ENCODE data around the gene DTX1. TPM values are rescaled to one million over a fixed set of nuclear protein-coding genes. Genes with fewer than 3 reads are reported as not detected.

DTX1 gene
- total and polyA plus RNA-seq, 2 of the 8 experiments (the other 6 are each of a cell fraction or from before 2014, with no cell fraction given): 4.7 to 6.9 TPM

GRCh38 chr12:113060336-113060960, 3.9 kb downstream of the DTX1 start:
- H3K27me3 ChIP-seq (replicated peaks in 1 of 4; ENCODE audit: control insufficient read depth in 3 of 4, extremely low read depth in 1 of 4, insufficient read depth in 3 of 4, low read length in 3 of 4): peaks cover 0 to 18% (median 16%) of the 10 kb centered on the region in 4 experiments; a peak in 6 of 7 replicates
- H3K23me2 ChIP-seq (ENCODE audit: low read depth, low read length): peaks cover 13% of the 10 kb centered on the region; the same call in 1 of the 2 replicates
- no peak overlapping the region for H3K4me2 ChIP-seq (ENCODE audit: insufficient read depth in 1 of 2, low read depth in 2 of 2, low read length in 2 of 2)
- H4K8ac ChIP-seq (ENCODE audit: extremely low read depth, insufficient read depth, low read length): no peak overlapping the region
- no peak overlapping the region for H2BK120ac ChIP-seq (replicated peaks; ENCODE audit: low read depth, low read length)
- FAIRE-seq (no peak), DNase-seq (ENCODE audit: low read depth in 1 of 2, low spot score in 2 of 2) (no peak)
- no peak overlapping the region for H3K14ac ChIP-seq (ENCODE audit: insufficient read length)
- H2AFZ ChIP-seq (ENCODE audit: low read length): no peak overlapping the region
- H2AK5ac ChIP-seq (ENCODE audit: low read depth, low read length): no peak overlapping the region
- H2BK5ac ChIP-seq (ENCODE audit: low read depth, low read length): no peak overlapping the region
- no peak overlapping the region for H3K4me3 ChIP-seq (ENCODE audit: extremely low read depth in 1 of 4, insufficient read depth in 2 of 4, low read depth in 3 of 4, low read length in 4 of 4)
- no peak overlapping the region for H3K9ac ChIP-seq (replicated peaks in 1 of 4; ENCODE audit: extremely low read depth in 1 of 4, low read depth in 3 of 4, low read length in 3 of 4)
- H2BK15ac ChIP-seq (ENCODE audit: low read length): no peak overlapping the region
- no peaks in the 10 kb centered on the region for H3K79me1 ChIP-seq (ENCODE audit: low read depth, low read length)
- peaks cover 0 to 5% of the 10 kb centered on the region in 2 experiments for H4K20me1 ChIP-seq (replicated peaks in 1 of 2; ENCODE audit: control insufficient read depth in 1 of 2, insufficient read depth in 2 of 2, low read length in 2 of 2)
- 90% methylated on average over 7 of the region's 7 CpGs; no CpG with 5 or more reads in 1 of the 2 experiments for WGBS, 2 experiments (ENCODE audit: extremely low coverage in 1 of 2, insufficient coverage in 1 of 2, insufficient read length in 1 of 2, insufficient replicate concordance in 2 of 2, low coverage in 1 of 2, low lambda C conversion rate in 2 of 2, missing lambda C conversion rate in 1 of 2)
- H3K4me1 ChIP-seq (replicated peaks in 1 of 4; ENCODE audit: control insufficient read depth in 3 of 4, insufficient read depth in 4 of 4, low read length in 3 of 4): peaks cover 0 to 15% (median 9%) of the 10 kb centered on the region in 4 experiments; a peak in 6 of 7 replicates
- no peak overlapping the region for H3K27ac ChIP-seq (ENCODE audit: low read depth, low read length)
- H3K79me2 ChIP-seq (ENCODE audit: control insufficient read depth in 1 of 2, insufficient read depth in 2 of 2, low read length in 2 of 2): no peaks in the 10 kb centered on the region
- H2BK12ac ChIP-seq (ENCODE audit: low read depth, low read length): 0 out of 2 replicates have a peak overlapping the region, but pooled peaks have one; percentile 9
- no peak overlapping the region for H3K23ac ChIP-seq (ENCODE audit: insufficient read length)
- H4K91ac ChIP-seq (replicated peaks; ENCODE audit: insufficient read length, low read length): no peak overlapping the region
- H2BK20ac ChIP-seq (ENCODE audit: low read length): no peak overlapping the region
- ChIA-PET CTCF (ENCODE audit: partially characterized antibody) (interaction anchor here (1.0 to 12.0 kb wide), 3 partner anchors 10 to 36 kb away, joined by 3 to 96 read pairs (median 4); no protein-coding TSS in a partner anchor), POLR2A (ENCODE audit: partially characterized antibody) (no interaction called here)
- no peak overlapping the region for H3K56ac ChIP-seq (replicated peaks; ENCODE audit: insufficient read length, low read depth, low read length)
- H3K18ac ChIP-seq (ENCODE audit: extremely low read depth, low read length): no peak overlapping the region
- no peaks in the 10 kb centered on the region for H3K9me3 ChIP-seq (ENCODE audit: insufficient read depth in 2 of 2, low read depth in 1 of 2, low read length in 1 of 2)
- no peaks in the 10 kb centered on the region for H3K36me3 ChIP-seq (ENCODE audit: control insufficient read depth in 2 of 4, insufficient read depth in 4 of 4, low read length in 3 of 4)
- H4K5ac ChIP-seq (ENCODE audit: insufficient read length, low read depth, low read length): no peak overlapping the region
- H3K4ac ChIP-seq (replicated peaks; ENCODE audit: insufficient read length, low read depth, low read length): no peak overlapping the region
- TF ChIP-seq, protein P1, sequence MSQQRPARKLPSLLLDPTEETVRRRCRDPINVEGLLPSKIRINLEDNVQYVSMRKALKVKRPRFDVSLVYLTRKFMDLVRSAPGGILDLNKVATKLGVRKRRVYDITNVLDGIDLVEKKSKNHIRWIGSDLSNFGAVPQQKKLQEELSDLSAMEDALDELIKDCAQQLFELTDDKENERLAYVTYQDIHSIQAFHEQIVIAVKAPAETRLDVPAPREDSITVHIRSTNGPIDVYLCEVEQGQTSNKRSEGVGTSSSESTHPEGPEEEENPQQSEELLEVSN (IDR thresholded peaks at IDR 0.05): no peak
- TF ChIP-seq EP300 (IDR thresholded peaks at IDR 0.05; ENCODE audit: borderline replicate concordance in 1 of 2, low read depth in 2 of 2, low read length in 2 of 2) (no peak), CEBPB (IDR thresholded peaks at IDR 0.05; ENCODE audit: low read depth, low read length) (no peak), RFX5 (IDR thresholded peaks at IDR 0.05; ENCODE audit: borderline replicate concordance, low read depth, low read length) (no peak), EZH2 (IDR thresholded peaks at IDR 0.05; ENCODE audit: low read depth, low read length, severe bottlenecking) (no peak), TCF12 (IDR thresholded peaks at IDR 0.05; ENCODE audit: low read depth, low read length) (no peak), ASH2L (IDR thresholded peaks at IDR 0.05; ENCODE audit: low read length) (no peak), CTBP2 (IDR thresholded peaks at IDR 0.05; ENCODE audit: borderline replicate concordance, insufficient read depth, insufficient read length, low read length) (no peak), CBX8 (IDR thresholded peaks at IDR 0.05; ENCODE audit: borderline replicate concordance, low read depth, low read length) (no peak), TBP (IDR thresholded peaks at IDR 0.05; ENCODE audit: low read depth, low read length) (no peak), SP2 (IDR thresholded peaks at IDR 0.05; ENCODE audit: low read length) (no peak), SIRT6 (IDR thresholded peaks at IDR 0.05; ENCODE audit: low read length) (no peak), JUN (IDR thresholded peaks at IDR 0.05; ENCODE audit: low read depth, low read length) (no peak)
